ENCODE results near the gene SBF2. TPM values are rescaled to one million over a fixed set of nuclear protein-coding genes. Genes with fewer than 3 reads are reported as not detected.
A peak's percentile ranks its signal among the peaks of the same experiment; 100 is the strongest.

Gene SBF2
- total and polyA plus RNA-seq, 2 of the 13 experiments (the other 11 are each of a cell fraction or from before 2014, with no cell fraction given): 24.0 to 45.8 TPM

GRCh38 chr11:10307400-10308200 lies 13.6 kb upstream of the SBF2 start (continued):
- no peak for TF ChIP-seq PREB (CRISPR knock-in tag; IDR thresholded peaks at IDR 0.05)
- no peak for TF ChIP-seq THAP8 (CRISPR knock-in tag; IDR thresholded peaks at IDR 0.05; ENCODE audit: borderline replicate concordance)
- TF ChIP-seq GABPB1 (CRISPR knock-in tag; IDR thresholded peaks at IDR 0.05): peak; percentile 62
- no peak for TF ChIP-seq ZNF512 (CRISPR knock-in tag; IDR thresholded peaks at IDR 0.05)
- TF ChIP-seq, protein P1, sequence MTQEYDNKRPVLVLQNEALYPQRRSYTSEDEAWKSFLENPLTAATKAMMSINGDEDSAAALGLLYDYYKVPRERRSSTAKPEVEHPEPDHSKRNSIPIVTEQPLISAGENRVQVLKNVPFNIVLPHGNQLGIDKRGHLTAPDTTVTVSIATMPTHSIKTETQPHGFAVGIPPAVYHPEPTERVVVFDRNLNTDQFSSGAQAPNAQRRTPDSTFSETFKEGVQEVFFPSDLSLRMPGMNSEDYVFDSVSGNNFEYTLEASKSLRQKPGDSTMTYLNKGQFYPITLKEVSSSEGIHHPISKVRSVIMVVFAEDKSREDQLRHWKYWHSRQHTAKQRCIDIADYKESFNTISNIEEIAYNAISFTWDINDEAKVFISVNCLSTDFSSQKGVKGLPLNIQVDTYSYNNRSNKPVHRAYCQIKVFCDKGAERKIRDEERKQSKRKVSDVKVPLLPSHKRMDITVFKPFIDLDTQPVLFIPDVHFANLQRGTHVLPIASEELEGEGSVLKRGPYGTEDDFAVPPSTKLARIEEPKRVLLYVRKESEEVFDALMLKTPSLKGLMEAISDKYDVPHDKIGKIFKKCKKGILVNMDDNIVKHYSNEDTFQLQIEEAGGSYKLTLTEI (CRISPR knock-in tag; conservative IDR thresholded peaks at IDR 0.05): no peak
- peak in 1 of 2 experiments; percentile 51; a peak in 1 of 4 replicates for TF ChIP-seq NR2F1 (CRISPR knock-in tag; IDR thresholded peaks at IDR 0.05)
- TF ChIP-seq ZBTB10 (CRISPR knock-in tag; IDR thresholded peaks at IDR 0.05; ENCODE audit: borderline replicate concordance): no peak
- TF ChIP-seq MED8 (CRISPR knock-in tag; IDR thresholded peaks at IDR 0.05; ENCODE audit: insufficient replicate concordance): no peak
- TF ChIP-seq, protein P2, sequence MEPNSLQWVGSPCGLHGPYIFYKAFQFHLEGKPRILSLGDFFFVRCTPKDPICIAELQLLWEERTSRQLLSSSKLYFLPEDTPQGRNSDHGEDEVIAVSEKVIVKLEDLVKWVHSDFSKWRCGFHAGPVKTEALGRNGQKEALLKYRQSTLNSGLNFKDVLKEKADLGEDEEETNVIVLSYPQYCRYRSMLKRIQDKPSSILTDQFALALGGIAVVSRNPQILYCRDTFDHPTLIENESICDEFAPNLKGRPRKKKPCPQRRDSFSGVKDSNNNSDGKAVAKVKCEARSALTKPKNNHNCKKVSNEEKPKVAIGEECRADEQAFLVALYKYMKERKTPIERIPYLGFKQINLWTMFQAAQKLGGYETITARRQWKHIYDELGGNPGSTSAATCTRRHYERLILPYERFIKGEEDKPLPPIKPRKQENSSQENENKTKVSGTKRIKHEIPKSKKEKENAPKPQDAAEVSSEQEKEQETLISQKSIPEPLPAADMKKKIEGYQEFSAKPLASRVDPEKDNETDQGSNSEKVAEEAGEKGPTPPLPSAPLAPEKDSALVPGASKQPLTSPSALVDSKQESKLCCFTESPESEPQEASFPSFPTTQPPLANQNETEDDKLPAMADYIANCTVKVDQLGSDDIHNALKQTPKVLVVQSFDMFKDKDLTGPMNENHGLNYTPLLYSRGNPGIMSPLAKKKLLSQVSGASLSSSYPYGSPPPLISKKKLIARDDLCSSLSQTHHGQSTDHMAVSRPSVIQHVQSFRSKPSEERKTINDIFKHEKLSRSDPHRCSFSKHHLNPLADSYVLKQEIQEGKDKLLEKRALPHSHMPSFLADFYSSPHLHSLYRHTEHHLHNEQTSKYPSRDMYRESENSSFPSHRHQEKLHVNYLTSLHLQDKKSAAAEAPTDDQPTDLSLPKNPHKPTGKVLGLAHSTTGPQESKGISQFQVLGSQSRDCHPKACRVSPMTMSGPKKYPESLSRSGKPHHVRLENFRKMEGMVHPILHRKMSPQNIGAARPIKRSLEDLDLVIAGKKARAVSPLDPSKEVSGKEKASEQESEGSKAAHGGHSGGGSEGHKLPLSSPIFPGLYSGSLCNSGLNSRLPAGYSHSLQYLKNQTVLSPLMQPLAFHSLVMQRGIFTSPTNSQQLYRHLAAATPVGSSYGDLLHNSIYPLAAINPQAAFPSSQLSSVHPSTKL (CRISPR knock-in tag; IDR thresholded peaks at IDR 0.05): peak; percentile 66; the same call in 1 of the 2 replicates
- no peak for TF ChIP-seq ZNF446 (CRISPR knock-in tag; IDR thresholded peaks at IDR 0.05)
- TF ChIP-seq ZNF749 (CRISPR knock-in tag; IDR thresholded peaks at IDR 0.05; ENCODE audit: borderline replicate concordance): no peak
- no peak for TF ChIP-seq SIN3B (IDR thresholded peaks at IDR 0.05; ENCODE audit: low read length)
- TF ChIP-seq, protein P3, sequence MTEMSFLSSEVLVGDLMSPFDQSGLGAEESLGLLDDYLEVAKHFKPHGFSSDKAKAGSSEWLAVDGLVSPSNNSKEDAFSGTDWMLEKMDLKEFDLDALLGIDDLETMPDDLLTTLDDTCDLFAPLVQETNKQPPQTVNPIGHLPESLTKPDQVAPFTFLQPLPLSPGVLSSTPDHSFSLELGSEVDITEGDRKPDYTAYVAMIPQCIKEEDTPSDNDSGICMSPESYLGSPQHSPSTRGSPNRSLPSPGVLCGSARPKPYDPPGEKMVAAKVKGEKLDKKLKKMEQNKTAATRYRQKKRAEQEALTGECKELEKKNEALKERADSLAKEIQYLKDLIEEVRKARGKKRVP (CRISPR knock-in tag; IDR thresholded peaks at IDR 0.05): no peak
- no peak; the same call in 1 of the 2 replicates for TF ChIP-seq HOXA5 (CRISPR knock-in tag; IDR thresholded peaks at IDR 0.05)
